ENCODE data around the gene KRT81.

KRT81 gene

GRCh38 chr12:52291267-52291935, at the start of gene KRT81:
Gene KRT81 (minus strand): TSS chr12:52291534. CDS start chr12:52291465, 69 bp downstream.
- Mint-ChIP-seq H3K27me3 (peaks cover 9% of the 10 kb centered on the region), H3K27ac (no peak within 1 kb of the TSS), H3K4me3 (no peak within 1 kb of the TSS), H3K9me3 (no peaks in the 10 kb centered on the region), H3K4me1 (peaks cover 3% of the 10 kb centered on the region), H3K36me3 (ENCODE audit: low read depth) (no peaks in the 10 kb centered on the region)
- ATAC-seq (no peak), DNase-seq (no peak)

DNA sequence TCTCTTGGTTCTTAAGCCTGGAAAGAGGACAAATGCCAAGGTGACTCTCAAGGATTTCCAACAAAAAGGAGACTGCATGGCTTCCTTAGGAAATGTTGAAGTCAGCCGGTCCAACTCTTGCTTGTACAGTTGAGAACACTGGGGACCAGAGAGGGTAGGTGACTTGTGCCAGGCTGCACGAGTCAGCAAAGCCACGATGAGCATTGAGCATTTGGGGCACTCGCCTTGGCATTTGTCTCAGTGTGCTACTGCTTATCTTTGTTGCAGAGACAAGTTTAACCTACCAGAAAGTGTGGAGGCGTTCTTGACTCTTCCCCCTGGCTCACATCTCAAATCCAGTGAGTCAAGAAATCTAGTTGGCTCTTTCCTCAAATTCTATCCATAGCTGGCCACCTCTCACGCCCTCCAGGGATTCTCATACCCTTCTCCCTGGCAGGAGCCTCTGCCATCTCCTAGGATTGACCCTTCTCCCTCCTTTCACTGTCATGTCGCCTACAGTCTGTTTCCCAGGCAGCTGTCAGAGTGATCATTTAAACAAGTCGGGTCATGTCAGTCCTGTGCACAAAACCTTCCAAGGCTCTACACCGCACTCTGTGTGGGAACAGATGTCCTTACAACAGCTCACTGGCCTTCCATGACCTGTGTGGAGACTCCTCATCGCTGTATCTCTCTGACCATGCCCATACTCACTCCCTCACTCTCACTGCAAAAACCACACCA, 47.1 kb upstream of the KRT81 start:
- H3K4me3 Mint-ChIP-seq: no peak overlapping the region
- H3K36me3 Mint-ChIP-seq (ENCODE audit: low read depth): no peaks in the 10 kb centered on the region
- H3K4me1 Mint-ChIP-seq: peaks cover 8% of the 10 kb centered on the region
- ATAC-seq: no peak
- no peak for DNase-seq
- H3K27ac Mint-ChIP-seq: no peak overlapping the region
- no peaks in the 10 kb centered on the region for H3K27me3 Mint-ChIP-seq
- H3K9me3 Mint-ChIP-seq: no peaks in the 10 kb centered on the region

DNA sequence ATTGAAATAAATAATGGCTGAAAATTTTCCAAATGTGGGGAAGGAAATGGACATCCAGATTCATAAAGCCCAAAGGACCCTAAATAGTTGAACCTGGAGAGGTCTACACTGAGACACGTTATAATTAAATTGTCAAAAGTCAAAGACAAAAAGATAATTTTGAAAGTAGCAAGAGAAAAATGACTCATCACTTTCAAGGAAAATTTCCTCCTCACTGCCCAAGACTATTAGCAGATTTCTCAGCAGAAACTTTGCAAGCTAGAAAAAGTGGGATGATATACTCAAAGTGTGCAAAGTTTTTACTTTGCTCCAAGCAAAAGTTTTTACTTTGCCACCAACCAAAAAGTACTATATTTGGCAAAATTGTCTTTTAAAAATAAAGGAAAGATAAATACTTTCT, 45.7 kb upstream of the KRT81 start:
- Mint-ChIP-seq H3K4me1 (peaks cover 8% of the 10 kb centered on the region), H3K9me3 (no peaks in the 10 kb centered on the region), H3K27me3 (peaks cover 2% of the 10 kb centered on the region), H3K4me3 (no peak overlapping the region), H3K36me3 (ENCODE audit: low read depth) (no peaks in the 10 kb centered on the region), H3K27ac (no peak overlapping the region)
- DNase-seq (no peak), ATAC-seq (no peak)

DNA sequence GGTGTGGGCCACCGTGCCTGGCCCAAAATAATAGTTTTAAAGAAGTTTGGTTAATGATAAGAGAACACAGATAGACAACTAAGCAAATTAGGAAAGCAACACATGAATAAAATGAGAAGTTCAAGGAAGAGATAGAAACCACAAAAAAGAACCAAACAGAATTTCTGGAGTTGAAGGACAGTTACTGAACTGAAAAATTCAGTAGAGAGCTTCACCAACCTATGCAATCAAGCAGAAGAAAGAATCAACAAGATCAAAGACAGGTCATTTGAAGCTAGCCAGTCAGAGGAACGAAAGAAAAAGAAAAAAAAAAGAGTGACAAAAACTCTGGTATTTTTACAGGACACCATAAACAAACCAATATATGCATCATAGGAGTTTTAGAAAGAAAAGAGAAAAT, 45.3 kb upstream of the KRT81 start:
- Mint-ChIP-seq H3K36me3 (ENCODE audit: low read depth) (no peaks in the 10 kb centered on the region), H3K4me1 (peaks cover 8% of the 10 kb centered on the region), H3K9me3 (no peaks in the 10 kb centered on the region), H3K27me3 (peaks cover 4% of the 10 kb centered on the region), H3K4me3 (no peak overlapping the region), H3K27ac (no peak overlapping the region)
- DNase-seq (no peak), ATAC-seq (no peak)

DNA sequence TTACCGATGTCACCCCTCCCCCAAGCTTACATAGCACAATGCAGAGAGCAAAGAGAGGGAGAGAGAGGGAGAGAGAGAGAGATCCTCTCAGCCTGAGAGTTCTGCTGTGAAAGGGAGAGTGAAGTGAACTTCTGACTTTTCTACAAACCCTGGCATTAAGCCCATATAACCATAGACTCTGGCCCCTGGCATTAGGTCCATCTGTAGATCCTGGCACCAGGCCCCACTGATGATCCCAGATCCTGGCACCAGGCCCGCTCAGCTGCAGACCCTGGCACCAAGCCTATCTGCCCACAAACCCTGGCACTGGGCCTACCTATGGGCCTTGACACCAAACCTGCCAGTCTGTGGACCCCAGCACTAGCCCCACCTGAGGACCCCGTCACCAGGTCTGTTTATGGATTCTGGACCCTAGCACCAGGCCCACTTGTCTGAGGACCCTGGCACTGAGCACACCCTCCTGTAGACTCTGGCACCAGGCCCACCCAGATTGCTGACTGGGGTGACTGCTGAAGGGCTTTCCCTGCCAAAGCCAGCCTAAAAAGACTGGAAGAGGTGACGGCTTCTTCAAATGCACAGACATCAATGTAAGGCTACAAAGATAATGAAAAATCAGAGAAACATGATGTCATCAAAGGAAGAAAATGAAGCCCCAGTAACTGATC, 44.4 kb upstream of the KRT81 start:
- DNase-seq (no peak), ATAC-seq (no peak)
- Mint-ChIP-seq H3K36me3 (ENCODE audit: low read depth) (no peaks in the 10 kb centered on the region), H3K9me3 (no peaks in the 10 kb centered on the region), H3K27ac (no peak overlapping the region), H3K4me3 (no peak overlapping the region), H3K4me1 (peaks cover 8% of the 10 kb centered on the region), H3K27me3 (peaks cover 4% of the 10 kb centered on the region)

- DNase-seq (no peak), ATAC-seq (no peak)
- Mint-ChIP-seq H3K27me3 (peaks cover 6% of the 10 kb centered on the region), H3K4me3 (no peak overlapping the region), H3K4me1 (peaks cover 8% of the 10 kb centered on the region), H3K27ac (no peak overlapping the region), H3K36me3 (ENCODE audit: low read depth) (no peaks in the 10 kb centered on the region), H3K9me3 (no peaks in the 10 kb centered on the region)
Measured at GRCh38 chr12:52334185-52334584, 42.9 kb upstream of the KRT81 start.

DNA sequence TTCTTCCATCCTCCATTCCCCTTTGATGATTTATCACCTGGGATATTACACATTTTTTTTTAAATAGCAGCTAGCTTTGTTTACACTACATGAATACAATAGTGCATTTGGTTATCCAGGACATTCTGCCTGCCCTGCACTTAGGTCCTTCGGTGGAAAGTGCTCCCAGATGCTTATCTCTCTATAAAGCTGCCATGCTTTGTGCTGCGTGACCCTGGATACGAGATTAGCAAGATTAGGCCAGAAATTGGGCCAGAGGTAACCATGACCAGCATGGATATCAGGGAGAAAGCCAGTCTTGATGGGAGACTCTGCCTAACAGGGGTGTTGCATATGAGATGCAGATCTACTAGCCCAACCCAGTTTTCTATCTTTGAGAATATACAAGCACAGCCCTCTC, 42.0 kb upstream of the KRT81 start:
- peaks cover 6% of the 10 kb centered on the region for H3K27me3 Mint-ChIP-seq
- H3K9me3 Mint-ChIP-seq: no peaks in the 10 kb centered on the region
- no peaks in the 10 kb centered on the region for H3K36me3 Mint-ChIP-seq (ENCODE audit: low read depth)
- H3K4me1 Mint-ChIP-seq: peaks cover 8% of the 10 kb centered on the region
- DNase-seq: no peak
- ATAC-seq: no peak
- H3K4me3 Mint-ChIP-seq: no peak overlapping the region
- H3K27ac Mint-ChIP-seq: no peak overlapping the region

GRCh38 chr12:52332381-52332780, 41.0 kb upstream of the KRT81 start:
- Mint-ChIP-seq H3K36me3 (ENCODE audit: low read depth) (no peaks in the 10 kb centered on the region), H3K4me1 (peaks cover 11% of the 10 kb centered on the region), H3K27me3 (peaks cover 6% of the 10 kb centered on the region), H3K9me3 (no peaks in the 10 kb centered on the region), H3K4me3 (no peak overlapping the region), H3K27ac (no peak overlapping the region)
- ATAC-seq: no peak
- DNase-seq: no peak

GRCh38 chr12:52331833-52332232, 40.5 kb upstream of the KRT81 start:
- H3K9me3 Mint-ChIP-seq: no peaks in the 10 kb centered on the region
- H3K4me1 Mint-ChIP-seq: peaks cover 11% of the 10 kb centered on the region
- H3K27me3 Mint-ChIP-seq: peaks cover 8% of the 10 kb centered on the region
- H3K36me3 Mint-ChIP-seq (ENCODE audit: low read depth): no peaks in the 10 kb centered on the region
- DNase-seq (no peak), ATAC-seq (no peak)
- H3K27ac Mint-ChIP-seq: no peak overlapping the region
- no peak overlapping the region for H3K4me3 Mint-ChIP-seq

- DNase-seq (no peak), ATAC-seq (no peak)
- Mint-ChIP-seq H3K27ac (no peak overlapping the region), H3K9me3 (no peaks in the 10 kb centered on the region), H3K36me3 (ENCODE audit: low read depth) (no peaks in the 10 kb centered on the region), H3K4me3 (no peak overlapping the region), H3K27me3 (peaks cover 8% of the 10 kb centered on the region), H3K4me1 (peaks cover 8% of the 10 kb centered on the region)
Measured at GRCh38 chr12:52331039-52331438, 39.7 kb upstream of the KRT81 start.

DNA sequence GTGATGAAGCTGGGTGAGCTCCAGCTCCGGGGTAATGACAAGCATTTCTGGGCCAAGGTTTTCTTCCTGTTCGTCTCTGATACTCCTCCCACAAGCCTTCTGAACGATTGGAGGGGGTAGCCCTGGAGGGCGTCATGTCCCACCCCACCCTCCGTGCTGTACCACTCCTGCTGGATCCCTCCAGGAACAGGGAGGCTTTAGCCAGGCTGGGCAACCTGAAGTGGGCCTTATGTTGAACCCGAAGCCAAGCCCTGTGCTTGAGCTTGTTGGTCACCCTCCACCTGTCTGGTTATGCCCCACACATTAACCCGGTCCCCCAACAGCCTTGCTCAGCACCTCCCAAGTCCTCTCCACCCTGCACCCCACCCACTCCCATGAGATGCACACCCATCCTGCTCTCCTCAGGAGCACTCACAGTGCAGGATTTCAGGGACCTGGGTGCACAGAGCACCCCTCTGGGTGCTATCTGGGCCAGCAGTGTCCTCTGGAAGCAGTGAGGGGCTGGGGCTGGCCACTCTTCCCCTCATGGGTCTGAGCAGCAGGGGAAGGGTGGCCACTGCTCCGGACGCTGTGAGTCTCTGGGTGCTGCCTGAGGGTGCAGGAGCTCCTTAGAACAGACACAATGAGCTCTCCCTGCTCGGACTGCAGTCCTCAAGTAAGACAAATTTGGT, 36.6 kb upstream of the KRT81 start:
- no peaks in the 10 kb centered on the region for H3K9me3 Mint-ChIP-seq
- DNase-seq (no peak), ATAC-seq (no peak)
- H3K36me3 Mint-ChIP-seq (ENCODE audit: low read depth): no peaks in the 10 kb centered on the region
- H3K4me3 Mint-ChIP-seq: no peak overlapping the region
- H3K4me1 Mint-ChIP-seq: peaks cover 8% of the 10 kb centered on the region
- H3K27ac Mint-ChIP-seq: no peak overlapping the region
- peaks cover 7% of the 10 kb centered on the region for H3K27me3 Mint-ChIP-seq

GRCh38 chr12:52327052-52327829, 35.9 kb upstream of the KRT81 start:
- no peak overlapping the region for H3K4me3 Mint-ChIP-seq
- H3K4me1 Mint-ChIP-seq: peaks cover 8% of the 10 kb centered on the region
- peak; percentile 96 for ATAC-seq
- peak; percentile 77 for DNase-seq
- no peaks in the 10 kb centered on the region for H3K9me3 Mint-ChIP-seq
- no peak overlapping the region for H3K27ac Mint-ChIP-seq
- H3K36me3 Mint-ChIP-seq (ENCODE audit: low read depth): no peaks in the 10 kb centered on the region
- peaks cover 7% of the 10 kb centered on the region for H3K27me3 Mint-ChIP-seq

DNA sequence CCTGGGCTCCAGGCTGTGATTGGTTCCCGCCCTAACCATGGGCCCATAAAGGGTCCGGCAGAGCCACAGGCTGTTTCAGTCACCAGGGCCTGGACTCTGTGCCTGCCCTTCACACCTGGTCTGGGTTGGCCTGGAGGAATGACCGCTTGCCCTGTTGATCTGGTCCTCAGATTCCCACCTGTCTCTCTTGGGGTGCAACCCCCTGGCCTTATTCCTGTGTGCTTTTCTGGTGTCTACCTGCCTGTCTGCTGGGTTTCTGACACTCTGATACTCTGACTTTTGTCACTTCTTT, 32.8 kb upstream of the KRT81 start:
- Mint-ChIP-seq H3K27ac (no peak overlapping the region), H3K27me3 (peaks cover 8% of the 10 kb centered on the region), H3K36me3 (ENCODE audit: low read depth) (no peaks in the 10 kb centered on the region), H3K4me1 (peaks cover 8% of the 10 kb centered on the region), H3K9me3 (no peaks in the 10 kb centered on the region), H3K4me3 (no peak overlapping the region)
- ATAC-seq (no peak), DNase-seq (no peak)

- no peak overlapping the region for H3K4me3 Mint-ChIP-seq
- H3K4me1 Mint-ChIP-seq: peaks cover 8% of the 10 kb centered on the region
- H3K27ac Mint-ChIP-seq: no peak overlapping the region
- no peaks in the 10 kb centered on the region for H3K9me3 Mint-ChIP-seq
- DNase-seq: no peak
- H3K36me3 Mint-ChIP-seq (ENCODE audit: low read depth): no peaks in the 10 kb centered on the region
- peaks cover 8% of the 10 kb centered on the region for H3K27me3 Mint-ChIP-seq
- no peak for ATAC-seq
Measured at GRCh38 chr12:52323416-52324152, 32.2 kb upstream of the KRT81 start.

Measured in activated naive CD8-positive, alpha-beta T cell treated with anti-CD3 and anti-CD28 coated beads, Interleukin-2, amount 50 U/mL, for 24 hours (primary cell).